ENCODE measurements around the gene FOXB1.

FOXB1 gene

GRCh38 chr15:59998950-59999611, 5.0 kb upstream of the FOXB1 start:
- DNase-seq (ENCODE audit: low read depth in 2 of 2) = no peak

- DNase-seq (ENCODE audit: low read depth in 2 of 2) = no peak
These were observed 4.4 kb upstream of the FOXB1 start for GRCh38 chr15:59999612-60000112.

- DNase-seq (ENCODE audit: low read depth in 2 of 2) = no peak
These were observed 3.8 kb upstream of the FOXB1 start for GRCh38 chr15:60000113-60000823.

- no peak for DNase-seq (ENCODE audit: low read depth in 2 of 2)
These were observed 3.1 kb upstream of the FOXB1 start for GRCh38 chr15:60000824-60001609.

GRCh38 chr15:60001610-60002527, 2.2 kb upstream of the FOXB1 start:
- no peak for DNase-seq (ENCODE audit: low read depth in 2 of 2)

GRCh38 chr15:60002528-60003218, 1.4 kb upstream of the FOXB1 start:
- DNase-seq (ENCODE audit: low read depth in 2 of 2) = no peak

GRCh38 chr15:60003243-60004008, 685 bp upstream of the FOXB1 start:
- no peak for DNase-seq (ENCODE audit: low read depth in 2 of 2)

- no peak for DNase-seq (ENCODE audit: low read depth in 2 of 2)
These were observed 788 bp downstream of the FOXB1 start for GRCh38 chr15:60004846-60005351.

GRCh38 chr15:60005352-60006202, 1.5 kb downstream of the FOXB1 start:
- no peak for DNase-seq (ENCODE audit: low read depth in 2 of 2)

- peak in 1 of 2 donors; percentile 57 for DNase-seq (ENCODE audit: low read depth in 2 of 2)
These were observed 2.2 kb downstream of the FOXB1 start for GRCh38 chr15:60006203-60006862.

GRCh38 chr15:60006873-60007272, 2.8 kb downstream of the FOXB1 start:
- no peak for DNase-seq (ENCODE audit: low read depth in 2 of 2)

GRCh38 chr15:60009124-60009960, 5.2 kb downstream of the FOXB1 start:
- no peak for DNase-seq (ENCODE audit: low read depth in 2 of 2)

GRCh38 chr15:60009980-60010732, 6.0 kb downstream of the FOXB1 start:
- no peak for DNase-seq (ENCODE audit: low read depth in 2 of 2)

GRCh38 chr15:60010858-60011257, 6.7 kb downstream of the FOXB1 start:
- no peak for DNase-seq (ENCODE audit: low read depth in 2 of 2)

- no peak for DNase-seq (ENCODE audit: low read depth in 2 of 2)
These were observed 8.6 kb downstream of the FOXB1 start for GRCh38 chr15:60012695-60013094.
